ENCODE measurements around the gene MCCC1. TPM values are rescaled to one million over a fixed set of nuclear protein-coding genes. Genes with fewer than 3 reads are reported as not detected.

The MCCC1 gene
- total and polyA plus RNA-seq, 10 of the 15 experiments (the other 5 are each of a cell fraction or from before 2014, with no cell fraction given) = 35.0 to 71.7 (median 47.0) TPM

- TF ChIP-seq HCFC1 (IDR thresholded peaks at IDR 0.05; ENCODE audit: low read length) (no peak), PAX8 (IDR thresholded peaks at IDR 0.05) (no peak)
Observed at GRCh38 chr3:183013074-183013473, 86.2 kb downstream of the MCCC1 start (continued).

GRCh38 chr3:183008800-183009199 lies 90.5 kb downstream of the MCCC1 start:
- no peak overlapping the region for H2AFZ ChIP-seq (ENCODE audit: control insufficient read depth, low read depth, low read length)
- H4K20me1 ChIP-seq (ENCODE audit: control insufficient read depth, insufficient read depth) = no peaks in the 10 kb centered on the region
- no peaks in the 10 kb centered on the region; a peak in 2 of 4 replicates for H3K36me3 ChIP-seq (ENCODE audit: control insufficient read depth in 2 of 2, insufficient read depth in 2 of 2, low read length in 1 of 2)
- H3K9me3 ChIP-seq (replicated peaks; ENCODE audit: control insufficient read depth, insufficient read depth, low read length) = no peaks in the 10 kb centered on the region
- intact Hi-C loops (cut with micrococcal nuclease; ENCODE audit: unreplicated experiment) (no loop called here), in situ Hi-C loops (cut with MboI) (no loop called here)
- no peaks in the 10 kb centered on the region for H3K27me3 ChIP-seq (replicated peaks in 1 of 2; ENCODE audit: control insufficient read depth in 2 of 2, insufficient read depth in 2 of 2, low read length in 1 of 2)
- no peak overlapping the region for H3K27ac ChIP-seq (ENCODE audit: control insufficient read depth, insufficient read depth)
- BruUV-seq (replicated peaks) = no TSS peak
- no peak overlapping the region for H3K4me2 ChIP-seq (ENCODE audit: control insufficient read depth, insufficient read depth)
- H3K9ac ChIP-seq (ENCODE audit: control insufficient read depth, insufficient read depth, low read length) = no peak overlapping the region
- ChIA-PET CTCF (no interaction called here), RAD21 (ENCODE audit: unreplicated experiment) (no interaction called here), SMC1A (ENCODE audit: uncharacterized antibody, unreplicated experiment) (no interaction called here), POLR2A (no interaction called here)
- ATAC-seq (no peak), FAIRE-seq (no peak), DNase-seq (ENCODE audit: low read depth, low spot score) (no peak)
- H3K4me1 ChIP-seq (ENCODE audit: control insufficient read depth, insufficient read depth, low read length) = no peaks in the 10 kb centered on the region
- H3K79me2 ChIP-seq (ENCODE audit: control insufficient read depth, insufficient read depth, low read length) = no peaks in the 10 kb centered on the region
- H3K4me3 ChIP-seq = no peak overlapping the region
- TF ChIP-seq EED (IDR thresholded peaks at IDR 0.05; ENCODE audit: low read depth) (no peak), SMARCA5 (IDR thresholded peaks at IDR 0.05) (no peak), HDAC2 (IDR thresholded peaks at IDR 0.05) (no peak), NRF1 (conservative IDR thresholded peaks at IDR 0.05; ENCODE audit: low read depth, low read length) (no peak), ZNF687 (IDR thresholded peaks at IDR 0.05) (no peak), WRNIP1 (IDR thresholded peaks at IDR 0.05; ENCODE audit: borderline replicate concordance, low read depth, low read length) (no peak), BCLAF1 (IDR thresholded peaks at IDR 0.05) (no peak), ZNF384 (IDR thresholded peaks at IDR 0.05; ENCODE audit: borderline replicate concordance, low read depth, low read length) (no peak), RCOR1 (conservative IDR thresholded peaks at IDR 0.05; ENCODE audit: low read depth, low read length) (no peak), CEBPZ (IDR thresholded peaks at IDR 0.05; ENCODE audit: low read depth, low read length) (no peak), BHLHE40 (IDR thresholded peaks at IDR 0.05; ENCODE audit: borderline replicate concordance in 1 of 2, low read depth in 2 of 2, low read length in 1 of 2) (no peak), SIX5 (IDR thresholded peaks at IDR 0.05; ENCODE audit: low read depth, low read length, severe bottlenecking) (no peak), ASH2L (IDR thresholded peaks at IDR 0.05; ENCODE audit: borderline replicate concordance, low read depth) (no peak)

Data from GM12878 (cell line).